Measurements from ENCODE around the gene MACROD2.

Gene MACROD2

DNA sequence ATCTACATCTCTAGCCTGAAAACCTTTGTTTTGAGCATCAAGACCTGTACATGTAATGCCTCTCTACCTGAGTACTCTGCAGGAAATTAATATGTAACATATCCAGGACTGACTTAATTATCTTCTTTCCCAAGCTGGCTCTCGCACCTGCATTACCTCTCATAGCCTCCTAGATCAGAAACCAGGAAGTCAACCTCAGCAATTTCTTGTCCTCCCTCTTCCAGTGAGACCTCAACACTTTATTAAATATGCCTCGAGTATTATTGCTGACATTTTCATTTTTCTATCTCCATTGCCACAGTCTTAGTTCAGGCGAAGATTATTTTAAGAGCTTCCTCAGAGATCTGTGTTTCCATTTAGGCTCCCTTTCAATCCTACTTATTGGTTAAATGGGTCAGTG lies 69.0 kb downstream of the MACROD2 start:
- DNase-seq = no peak

DNA sequence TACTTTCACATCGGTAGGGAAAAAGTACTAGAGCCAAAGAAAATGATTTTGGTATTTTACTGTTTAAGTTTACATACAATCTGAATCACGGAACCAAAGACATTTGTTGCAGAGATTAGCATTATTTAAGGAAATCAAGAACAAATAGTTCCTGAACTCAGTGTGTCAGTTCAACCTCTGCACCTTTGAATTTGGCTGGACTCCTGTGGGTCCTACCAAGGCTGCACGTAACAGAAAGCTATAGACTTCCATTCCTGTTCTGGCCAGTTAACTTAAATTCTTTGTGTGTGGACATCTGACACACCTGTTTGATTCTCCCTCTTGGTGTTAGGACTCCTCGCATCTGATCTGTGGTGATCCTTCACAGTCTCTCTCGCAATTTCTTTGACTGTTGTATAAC lies 69.6 kb downstream of the MACROD2 start:
- no peak for DNase-seq

DNA sequence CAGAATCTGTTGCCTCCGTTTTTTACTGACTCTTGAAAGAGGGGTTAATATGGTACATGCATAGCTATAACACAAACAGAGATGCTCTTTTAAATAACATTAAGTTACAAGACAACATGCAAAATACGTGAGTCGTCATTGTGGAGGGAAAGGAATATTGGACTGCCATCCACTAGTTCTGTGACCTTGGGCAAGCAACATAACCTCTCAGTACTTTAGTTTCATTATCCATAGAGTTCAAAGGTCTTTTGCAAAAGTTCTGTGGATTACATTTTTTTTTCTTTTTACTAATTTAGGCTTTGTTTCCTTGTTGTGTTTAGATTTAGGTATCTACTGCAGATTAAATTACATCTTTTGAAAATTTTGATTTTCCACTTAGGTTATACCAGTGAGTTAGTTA lies 70.5 kb downstream of the MACROD2 start:
- DNase-seq = no peak

- no peak for DNase-seq
Observed at GRCh38 chr20:14067603-14068002, 72.3 kb downstream of the MACROD2 start.

DNA sequence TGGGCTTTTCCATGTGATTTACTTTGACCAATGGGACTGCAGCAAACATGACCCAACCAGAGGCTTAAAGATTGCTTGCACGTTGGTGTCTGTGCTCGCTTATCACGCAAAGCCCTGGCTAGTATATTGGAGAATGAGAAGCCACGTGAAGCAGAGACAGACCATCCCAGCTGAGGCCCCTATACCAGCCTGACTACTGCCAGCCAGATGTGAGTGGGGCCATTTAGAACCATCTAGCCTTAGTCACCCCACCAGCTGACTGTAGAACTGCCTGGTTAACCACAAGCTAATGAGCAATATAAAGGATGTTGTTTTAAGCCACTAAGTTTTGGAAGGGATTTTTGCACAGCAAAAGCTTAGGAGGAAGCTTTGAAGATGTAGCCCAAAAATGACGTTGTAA lies 74.5 kb downstream of the MACROD2 start:
- no peak for DNase-seq

DNA sequence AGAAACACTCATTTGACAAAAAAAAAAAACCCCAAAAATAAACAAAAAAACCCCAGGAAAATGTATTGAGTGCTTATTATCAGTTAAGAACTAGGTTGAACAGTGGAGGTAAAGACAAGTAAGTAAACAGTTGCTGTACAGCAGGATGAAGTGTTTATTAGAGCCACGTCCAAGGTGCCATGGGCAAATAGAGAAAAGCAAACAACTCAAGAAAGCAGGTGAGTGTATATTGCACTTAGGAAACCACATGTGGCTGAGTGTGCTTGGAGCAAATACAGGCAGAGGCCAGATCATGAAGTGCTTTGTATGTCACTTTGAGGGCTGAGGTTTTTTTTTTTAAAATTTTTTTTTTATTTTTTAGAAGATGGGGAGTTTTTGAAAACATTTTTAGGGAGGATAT lies 98.3 kb downstream of the MACROD2 start:
- DNase-seq = no peak

- DNase-seq = no peak
Observed at GRCh38 chr20:14098261-14098660, 102.9 kb downstream of the MACROD2 start.

- no peak for DNase-seq
Observed at GRCh38 chr20:14113416-14113815, 118.1 kb downstream of the MACROD2 start.

DNA sequence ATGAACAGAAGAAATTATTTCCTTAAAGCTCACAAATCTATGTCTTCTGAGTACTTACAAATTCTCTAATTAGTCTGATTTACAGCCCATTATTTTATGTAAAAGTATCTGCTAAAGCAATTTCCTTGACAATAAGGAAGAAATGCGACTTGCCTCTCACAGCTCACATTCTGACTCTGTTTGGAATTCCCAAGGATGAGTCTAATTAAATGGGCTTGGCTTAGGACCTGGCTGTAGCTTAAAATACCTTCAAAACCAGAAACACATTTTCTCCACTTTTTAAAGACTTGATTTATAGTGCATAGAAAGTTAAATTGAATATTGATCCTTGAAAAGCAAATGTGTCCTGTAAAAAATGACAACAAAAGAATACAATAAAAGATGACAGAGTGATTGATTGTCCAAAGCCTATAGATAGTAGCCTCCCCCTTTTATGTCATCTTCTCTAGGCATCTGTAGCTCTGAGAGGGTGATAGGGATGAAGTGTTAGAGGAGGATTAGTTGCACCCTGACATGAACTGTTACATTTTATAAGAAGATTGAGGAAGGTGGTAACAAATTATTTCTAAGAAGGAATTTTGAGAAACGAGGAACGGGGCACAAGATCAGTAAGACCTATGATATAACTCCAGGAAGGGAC lies 118.9 kb downstream of the MACROD2 start:
- DNase-seq = no peak

- DNase-seq = no peak
Observed at GRCh38 chr20:14116037-14116436, 120.7 kb downstream of the MACROD2 start.

GRCh38 chr20:14117768-14118167 lies 122.5 kb downstream of the MACROD2 start:
- DNase-seq = no peak

GRCh38 chr20:14126856-14127255 lies 131.5 kb downstream of the MACROD2 start:
- DNase-seq = no peak

GRCh38 chr20:14127514-14128223 lies 132.4 kb downstream of the MACROD2 start:
- no peak for DNase-seq

DNA sequence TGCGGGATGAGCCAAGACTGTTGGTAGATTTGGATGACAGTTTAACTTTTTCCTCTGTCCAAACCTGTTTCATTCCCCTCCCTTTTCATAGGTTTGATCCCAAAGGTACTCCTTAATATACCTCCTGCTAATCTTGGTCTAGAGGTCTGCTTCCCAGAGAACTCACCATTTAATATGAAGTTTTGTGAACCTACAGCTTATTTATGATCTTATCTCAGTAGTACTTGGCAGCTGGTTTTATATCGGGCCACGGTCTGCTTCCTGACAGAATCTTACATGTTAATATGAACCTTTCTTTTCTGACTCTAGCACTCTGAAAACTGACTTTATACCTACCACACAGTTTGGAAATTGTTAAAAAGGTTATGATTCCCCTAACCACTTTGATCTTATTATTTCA lies 138.7 kb downstream of the MACROD2 start:
- DNase-seq = no peak

- DNase-seq = peak; percentile 2
Observed at GRCh38 chr20:14142171-14142570, 146.9 kb downstream of the MACROD2 start.

DNA sequence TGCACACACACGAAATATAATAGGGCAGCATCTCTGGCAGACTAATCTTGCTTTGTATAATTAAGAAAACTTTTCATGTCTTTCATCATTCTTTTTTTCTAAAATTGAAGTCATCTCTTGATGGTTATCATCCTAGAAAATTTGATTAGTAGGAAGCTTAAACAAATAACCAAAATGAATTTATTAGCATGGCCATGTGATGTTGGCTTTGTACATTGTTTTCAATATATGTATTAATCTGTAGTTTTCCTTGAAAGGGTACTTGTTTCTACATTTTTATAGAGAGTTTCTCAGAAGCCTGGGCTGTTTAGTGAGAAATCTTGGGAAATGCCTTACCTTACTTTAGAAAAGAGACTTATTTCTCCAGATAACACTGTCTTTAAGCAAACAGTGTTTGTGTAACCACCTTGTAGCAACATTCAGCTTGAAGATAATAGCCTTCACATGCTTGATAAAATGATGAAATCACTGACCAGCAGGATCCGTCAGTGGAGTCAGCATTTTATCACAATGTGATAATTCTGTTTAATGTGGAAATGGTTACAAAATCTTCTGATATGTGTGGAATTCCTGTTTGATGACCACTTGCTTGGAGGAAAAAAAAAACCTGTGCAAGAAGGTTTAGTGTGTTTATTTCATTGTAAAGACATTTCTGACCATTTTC lies 147.8 kb downstream of the MACROD2 start:
- DNase-seq = no peak

- DNase-seq = no peak
Observed at GRCh38 chr20:14148042-14148441, 152.7 kb downstream of the MACROD2 start.

GRCh38 chr20:14155361-14155760 lies 160.0 kb downstream of the MACROD2 start:
- no peak for DNase-seq

- no peak for DNase-seq
Observed at GRCh38 chr20:14178528-14178927, 183.2 kb downstream of the MACROD2 start.

DNA sequence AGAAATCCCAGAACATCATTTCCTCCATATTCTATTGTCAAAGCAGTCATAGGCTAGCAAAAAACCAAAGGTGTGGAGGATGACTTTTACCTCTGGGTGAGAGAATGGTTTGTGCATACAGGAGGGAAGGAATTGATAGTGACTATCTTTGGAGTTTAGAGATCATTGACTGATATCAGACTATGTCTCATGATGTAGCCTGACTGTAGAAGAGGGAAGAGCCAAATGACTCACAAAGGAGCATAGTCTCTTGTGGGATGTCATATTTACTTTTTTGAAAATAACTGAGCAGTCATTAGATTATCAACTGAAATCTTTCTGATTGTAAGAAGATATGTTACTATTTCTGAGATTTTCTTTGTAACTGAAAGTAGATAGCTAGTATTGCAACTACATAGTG lies 183.6 kb downstream of the MACROD2 start:
- DNase-seq = no peak

- DNase-seq = peak; percentile 9
Observed at GRCh38 chr20:14189794-14190402, 194.6 kb downstream of the MACROD2 start.

DNA sequence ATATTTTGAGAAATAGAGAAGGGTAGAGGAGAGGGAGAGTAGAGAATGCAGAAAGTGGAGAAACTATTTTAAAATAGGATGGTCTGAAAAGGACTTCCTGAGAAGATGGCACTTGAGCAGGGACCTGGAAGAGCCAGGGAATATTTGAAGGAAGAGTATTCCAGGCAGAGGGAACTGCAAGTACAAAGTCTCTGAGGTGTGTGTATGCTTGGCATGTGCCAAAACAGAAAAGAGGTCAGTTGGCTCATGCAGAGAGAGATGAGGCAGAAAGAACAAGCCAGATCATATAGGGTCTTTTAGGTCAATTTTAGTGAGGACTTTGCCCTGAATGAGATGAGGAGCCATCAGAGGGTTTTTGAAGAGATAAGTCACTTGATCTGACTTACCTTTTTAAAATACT lies 196.2 kb downstream of the MACROD2 start:
- no peak for DNase-seq

- no peak for DNase-seq
Observed at GRCh38 chr20:14193443-14193842, 198.1 kb downstream of the MACROD2 start.

GRCh38 chr20:14193885-14194284 lies 198.6 kb downstream of the MACROD2 start:
- no peak for DNase-seq

Measured in hematopoietic multipotent progenitor cell treated with erythropoietin and hydrocortisone succinate and interleukin-3 and kit ligand, for 6 days (in vitro differentiated cells).